ENCODE data around the gene BDKRB1.
"Not testable (repeated sequence)": the region's sequence is repeated elsewhere in the genome, so short reads cannot be mapped to it uniquely, and the experiment has no call there.

BDKRB1 gene

GRCh38 chr14:96235426-96235825, 20.6 kb upstream of the BDKRB1 start:
- DNase-seq = no peak

- DNase-seq = no peak
Measured at GRCh38 chr14:96237641-96238040, 18.4 kb upstream of the BDKRB1 start.

- DNase-seq = no peak
Measured at GRCh38 chr14:96238676-96239265, 17.2 kb upstream of the BDKRB1 start.

- DNase-seq = no peak
Measured at GRCh38 chr14:96239711-96240141, 16.3 kb upstream of the BDKRB1 start.

GRCh38 chr14:96240641-96241040, 15.4 kb upstream of the BDKRB1 start:
- DNase-seq = no peak

GRCh38 chr14:96242126-96242525, 13.9 kb upstream of the BDKRB1 start:
- DNase-seq = no peak

GRCh38 chr14:96243785-96244184, 12.2 kb upstream of the BDKRB1 start:
- DNase-seq = no peak

GRCh38 chr14:96245074-96245473, 10.9 kb upstream of the BDKRB1 start:
- not testable (repeated sequence) for DNase-seq

- no peak for DNase-seq
Measured at GRCh38 chr14:96245710-96246538, 10.1 kb upstream of the BDKRB1 start.

- DNase-seq = no peak
Measured at GRCh38 chr14:96246539-96246847, 9.5 kb upstream of the BDKRB1 start.

- no peak for DNase-seq
Measured at GRCh38 chr14:96247031-96247430, 9.0 kb upstream of the BDKRB1 start.

GRCh38 chr14:96249029-96249428, 7.0 kb upstream of the BDKRB1 start:
- DNase-seq = no peak

- DNase-seq = no peak
Measured at GRCh38 chr14:96250485-96250884, 5.5 kb upstream of the BDKRB1 start.

- DNase-seq = no peak
Measured at GRCh38 chr14:96251656-96252155, 4.3 kb upstream of the BDKRB1 start.

GRCh38 chr14:96252323-96252998, 3.5 kb upstream of the BDKRB1 start:
- no peak for DNase-seq

GRCh38 chr14:96252999-96253539, 2.9 kb upstream of the BDKRB1 start:
- no peak for DNase-seq

- DNase-seq = no peak
Measured at GRCh38 chr14:96254687-96255086, 1.3 kb upstream of the BDKRB1 start.

GRCh38 chr14:96256407-96256806, 397 bp downstream of the BDKRB1 start:
- no peak for DNase-seq

GRCh38 chr14:96257056-96257455, 1.0 kb downstream of the BDKRB1 start:
- no peak for DNase-seq

- no peak for DNase-seq
Measured at GRCh38 chr14:96257900-96258299, 1.9 kb downstream of the BDKRB1 start.

GRCh38 chr14:96260341-96260821, 4.4 kb downstream of the BDKRB1 start:
- no peak for DNase-seq

- no peak for DNase-seq
Measured at GRCh38 chr14:96261053-96261452, 5.0 kb downstream of the BDKRB1 start.

Data from effector CD4-positive, alpha-beta T cell (primary cell).